Stimulated activated CD8-positive, alpha-beta memory T cell treated with anti-CD3 and anti-CD28 coated beads, Interleukin-12 subunit alpha, Interleukin-12 subunit beta, amount 100 ng/mL, for 24 hours (primary cell): ENCODE measurements around the gene BICC1.

Experiments used
- DNase-seq: peaks from one replicate; pipeline ENCODE4 v3.0.0-alpha.2; 2020; ENCODE audit errors: extremely low read depth

The BICC1 gene

DNA sequence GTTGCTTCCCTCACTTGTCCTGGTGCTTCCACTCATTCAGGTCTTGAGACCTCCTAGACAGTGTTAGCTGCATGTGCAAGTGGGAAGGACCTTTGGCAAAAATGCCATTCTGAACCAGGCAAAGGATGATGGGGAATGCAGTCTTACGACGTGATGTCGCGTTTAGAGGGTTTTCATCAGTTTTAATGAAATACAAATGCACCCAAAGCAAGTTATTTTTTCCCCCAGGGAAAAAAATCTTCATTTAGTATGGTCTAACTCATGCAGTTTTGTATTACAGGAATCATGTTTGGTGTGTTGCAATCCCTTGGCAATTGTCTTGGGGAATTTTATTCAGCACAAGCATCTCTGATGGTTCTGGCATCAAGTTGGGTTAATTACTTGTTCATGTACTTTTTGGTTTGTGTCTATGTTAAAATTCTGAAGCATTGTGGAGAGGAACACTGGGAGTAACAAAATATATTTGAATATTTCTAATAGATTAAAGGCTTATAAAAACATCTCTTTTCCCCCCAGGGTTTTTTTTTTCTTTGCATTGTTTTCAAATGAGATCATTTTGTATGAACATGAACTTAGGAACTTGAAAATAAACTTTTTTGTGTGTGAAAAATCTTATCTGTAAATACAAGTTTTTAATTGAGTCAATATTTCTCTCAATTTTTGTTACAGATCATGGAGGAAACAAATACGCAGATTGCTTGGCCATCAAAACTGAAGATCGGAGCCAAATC is 188.9 kb downstream of the BICC1 start:
- no peak for DNase-seq

DNA sequence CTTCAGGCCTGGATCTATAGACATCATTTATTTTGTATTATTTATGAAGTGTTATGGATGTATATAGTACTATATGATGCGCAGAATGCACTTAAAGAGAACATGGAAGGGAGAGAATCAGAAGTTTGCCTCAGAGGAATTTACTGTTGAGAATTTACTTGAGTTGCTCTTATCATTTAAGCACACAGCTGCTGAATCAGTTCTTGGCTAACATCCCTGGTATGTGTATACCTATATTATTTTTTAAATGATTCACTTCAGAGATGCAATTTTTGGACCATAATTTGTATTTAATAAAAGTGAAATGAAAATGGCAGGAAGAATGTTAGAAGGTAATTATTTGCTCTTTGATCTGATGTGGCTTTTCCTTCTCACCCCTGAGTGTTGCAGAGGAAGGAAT is 191.6 kb downstream of the BICC1 start:
- no peak for DNase-seq

DNA sequence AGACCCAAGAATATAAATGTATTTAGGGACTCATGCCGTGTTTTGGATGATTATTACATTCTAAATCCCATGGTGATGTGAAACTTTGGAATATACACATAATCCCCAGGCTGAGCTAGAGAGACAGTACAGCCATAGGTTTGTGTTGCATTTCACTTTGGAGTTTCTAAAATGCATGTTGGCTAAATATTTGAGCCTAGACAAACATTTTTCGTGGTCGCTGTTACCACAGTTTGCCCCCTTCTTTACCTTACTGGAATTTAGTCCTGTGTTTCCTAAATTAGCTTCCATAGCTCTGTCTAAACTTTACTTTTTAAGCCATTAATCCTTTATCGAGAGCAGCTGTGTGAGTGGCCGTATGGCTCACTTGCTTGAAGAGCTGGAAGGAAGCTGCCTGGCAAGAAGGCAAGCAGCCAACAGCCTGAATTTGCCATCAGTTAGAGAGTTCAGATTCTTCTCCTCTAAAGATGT is 192.0 kb downstream of the BICC1 start:
- DNase-seq = no peak

DNA sequence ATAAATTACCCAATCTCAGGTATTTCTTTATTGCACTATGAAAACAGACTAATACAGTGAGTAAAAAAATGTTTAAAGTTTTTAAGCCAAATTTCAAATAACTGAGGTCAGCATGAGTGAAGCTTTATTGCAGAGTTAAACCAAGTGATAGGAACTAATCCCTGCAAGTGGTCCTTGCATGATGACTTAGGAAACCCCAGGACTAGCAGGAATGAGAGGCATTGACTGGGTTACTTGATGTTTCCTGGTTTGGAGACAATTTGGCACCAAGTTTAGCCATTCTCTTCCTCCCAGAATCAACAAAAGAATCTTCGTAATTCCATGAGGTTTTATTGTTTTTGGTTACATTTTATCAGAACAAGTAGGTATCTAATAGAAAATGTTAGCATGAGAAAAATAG is 194.2 kb downstream of the BICC1 start:
- no peak for DNase-seq

DNA sequence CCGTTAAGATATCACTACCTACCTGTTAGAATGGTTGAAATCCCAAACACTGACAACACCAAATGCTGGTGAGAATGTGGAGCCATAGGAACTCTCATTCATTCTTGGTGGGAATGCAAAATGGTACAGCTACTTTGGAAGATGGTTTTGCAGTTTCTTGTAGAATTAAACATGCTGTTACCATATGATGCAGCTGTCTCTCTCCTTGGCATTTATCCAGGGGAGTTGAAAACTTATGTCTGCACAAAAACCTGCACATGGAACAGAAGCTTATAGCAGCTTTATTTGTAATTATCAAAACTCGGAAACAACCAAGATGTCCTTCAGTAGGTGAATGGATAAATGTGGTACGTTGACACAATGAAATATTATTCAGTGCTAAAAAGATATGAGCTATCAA is 199.5 kb downstream of the BICC1 start:
- no peak for DNase-seq

DNA sequence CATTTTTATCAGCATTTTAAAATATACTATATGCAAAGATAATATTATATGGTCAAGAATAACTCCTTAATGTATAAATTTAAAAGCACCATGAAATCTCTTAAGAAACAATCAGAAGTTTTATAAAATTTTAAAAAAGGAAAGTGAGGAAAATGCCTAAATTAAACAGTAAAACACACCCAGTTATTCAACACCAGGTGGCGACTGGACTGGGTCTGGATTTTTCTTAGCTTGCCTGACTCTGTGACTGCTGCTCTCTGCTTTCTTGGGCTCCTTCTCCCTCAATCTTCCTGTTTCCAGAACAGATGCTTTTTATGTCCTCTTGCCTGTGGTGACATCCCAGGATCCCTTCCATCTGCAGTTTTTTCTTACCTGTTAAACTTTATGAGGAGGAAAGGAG is 200.3 kb downstream of the BICC1 start:
- DNase-seq = no peak

DNA sequence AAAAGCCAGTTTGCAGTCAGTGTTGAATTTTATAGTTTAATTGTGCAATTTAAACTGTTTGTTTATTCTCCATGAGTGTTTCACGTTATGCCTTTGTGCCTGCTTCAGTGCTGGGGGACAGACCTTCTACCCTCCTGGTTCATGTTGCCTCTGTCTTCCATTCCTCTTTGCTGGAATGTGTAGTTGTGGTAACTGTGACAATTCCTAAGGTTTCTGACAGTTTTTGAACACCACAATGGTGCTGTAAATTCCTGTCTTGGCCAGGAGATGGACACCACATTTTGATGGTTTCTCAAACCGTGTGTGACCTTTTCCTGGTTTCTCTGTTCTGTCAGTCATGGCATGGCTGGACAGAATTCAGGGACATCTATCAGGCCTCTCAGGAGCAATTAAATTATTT is 201.7 kb downstream of the BICC1 start:
- DNase-seq = no peak

DNA sequence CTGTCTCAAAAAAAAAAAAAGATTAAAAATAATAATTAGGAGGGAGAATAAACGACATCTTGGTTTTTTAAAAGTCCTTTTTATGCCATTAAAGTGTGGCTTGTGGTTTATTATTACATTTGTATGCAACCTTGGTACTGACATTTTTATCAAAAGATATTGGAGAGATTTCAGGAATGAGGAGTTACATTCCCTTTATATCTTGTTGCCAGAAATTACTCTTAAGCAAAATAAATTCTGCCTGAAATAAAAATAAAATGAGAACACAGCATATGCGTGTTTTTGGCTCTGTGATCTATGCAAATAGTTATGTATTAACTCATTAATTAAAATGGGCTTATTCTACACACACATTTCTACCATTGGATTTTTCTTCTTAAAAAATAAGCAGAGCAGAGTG is 202.4 kb downstream of the BICC1 start:
- no peak for DNase-seq

DNA sequence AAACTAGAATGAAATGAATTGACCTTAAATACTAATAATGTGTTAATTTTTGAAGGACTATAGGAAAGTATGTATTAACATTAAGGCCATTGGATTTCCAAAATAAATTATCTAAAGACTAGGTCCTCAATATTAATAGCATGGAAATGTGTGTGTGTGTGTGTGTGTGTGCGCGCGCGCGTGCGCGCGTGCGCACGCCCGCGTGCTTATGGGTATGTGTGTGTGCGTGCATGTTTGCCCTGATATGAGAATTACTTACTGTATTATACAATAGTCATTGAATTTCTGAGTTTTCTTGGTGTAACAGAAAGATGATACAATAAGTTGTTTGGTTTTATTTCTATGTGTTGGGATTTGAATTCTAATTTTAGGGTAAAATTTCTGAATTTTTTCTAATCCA is 205.9 kb downstream of the BICC1 start:
- DNase-seq = no peak

DNA sequence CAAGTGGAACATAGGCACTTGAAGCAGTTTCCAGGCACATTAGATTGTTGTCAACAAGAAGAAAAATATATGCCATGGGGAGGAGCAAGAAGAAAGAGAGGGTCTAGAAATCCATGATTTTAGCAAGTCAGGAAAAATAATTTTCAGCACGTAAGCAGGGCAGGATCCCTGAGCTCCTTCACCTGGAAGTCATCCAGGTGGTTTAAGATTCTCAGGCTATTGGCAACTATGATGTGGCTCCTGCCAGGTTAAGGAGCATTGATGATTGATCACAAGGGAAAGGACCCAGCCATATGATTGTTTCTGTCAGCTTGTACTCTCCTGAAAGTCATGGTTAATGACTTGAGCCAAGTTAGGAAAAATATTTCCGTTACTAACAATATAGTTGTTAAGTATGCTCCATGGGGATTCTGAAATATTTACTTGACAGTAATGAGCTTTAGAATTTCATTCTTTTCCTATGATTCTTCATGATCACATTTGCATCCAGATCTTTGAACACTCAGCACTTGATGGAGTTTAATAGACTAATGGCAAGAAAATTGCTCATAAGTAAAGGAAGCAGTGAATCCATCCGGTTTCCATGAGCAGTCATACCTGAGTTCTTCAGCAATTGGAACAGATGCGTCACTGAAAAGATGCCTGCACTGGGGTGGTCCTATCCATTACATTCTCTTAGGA is 209.1 kb downstream of the BICC1 start:
- DNase-seq = no peak

DNA sequence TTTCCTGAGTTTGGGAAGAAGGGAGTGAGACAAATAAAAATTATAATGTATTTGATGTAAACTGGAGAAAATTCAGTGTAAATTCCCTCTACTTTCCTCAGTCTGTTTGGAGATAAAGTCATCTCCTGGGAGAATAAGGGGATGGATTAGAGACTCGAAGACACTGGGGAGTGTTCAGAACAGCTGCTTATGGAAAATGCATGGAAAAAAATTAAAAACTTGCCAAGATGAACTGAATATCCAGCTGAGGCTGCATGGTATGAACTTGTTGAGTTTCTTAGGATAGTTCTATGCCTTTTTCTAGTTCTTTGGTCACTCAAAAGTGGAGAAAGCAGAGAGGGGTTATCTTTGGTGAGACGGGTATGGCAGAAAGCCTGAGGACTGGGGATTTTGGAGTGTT is 210.5 kb downstream of the BICC1 start:
- no peak for DNase-seq

DNA sequence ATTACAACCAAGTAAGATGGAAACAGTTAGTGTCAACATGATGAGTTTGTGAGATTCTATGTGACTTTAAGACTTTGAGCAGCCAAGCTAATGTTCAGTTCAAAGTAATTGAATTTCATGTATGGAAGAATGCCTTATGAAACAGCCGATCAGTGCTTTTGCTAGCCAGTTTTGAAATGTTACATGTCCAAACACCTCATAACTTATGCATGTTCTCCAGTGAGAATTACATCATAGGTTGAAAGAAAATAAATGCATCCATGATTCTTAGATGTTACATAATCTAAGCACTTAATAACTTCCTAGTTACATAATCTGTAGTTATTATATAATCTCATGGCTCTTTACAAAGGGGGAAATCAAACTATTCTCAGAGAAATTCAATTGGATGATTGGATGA is 211.3 kb downstream of the BICC1 start:
- DNase-seq = no peak

DNA sequence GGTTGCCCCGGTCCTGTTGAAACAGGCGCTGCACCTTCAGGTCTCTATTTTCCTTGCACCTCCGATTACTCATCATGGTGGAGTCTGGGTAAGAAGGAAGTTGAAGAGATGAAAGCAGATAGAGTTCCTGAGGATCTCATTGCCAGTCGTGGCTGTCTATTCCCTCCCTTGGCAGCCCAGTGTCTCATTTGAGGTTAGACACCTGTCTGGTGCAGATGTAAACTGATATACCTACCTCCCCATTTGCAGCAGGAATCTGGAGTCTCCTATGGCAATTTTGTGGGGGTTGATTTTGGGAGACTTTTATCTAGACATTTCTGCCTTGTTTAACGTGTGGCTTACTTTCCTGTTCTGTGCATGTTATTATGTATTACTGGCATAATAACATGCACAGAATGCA is 212.1 kb downstream of the BICC1 start:
- DNase-seq = no peak

DNA sequence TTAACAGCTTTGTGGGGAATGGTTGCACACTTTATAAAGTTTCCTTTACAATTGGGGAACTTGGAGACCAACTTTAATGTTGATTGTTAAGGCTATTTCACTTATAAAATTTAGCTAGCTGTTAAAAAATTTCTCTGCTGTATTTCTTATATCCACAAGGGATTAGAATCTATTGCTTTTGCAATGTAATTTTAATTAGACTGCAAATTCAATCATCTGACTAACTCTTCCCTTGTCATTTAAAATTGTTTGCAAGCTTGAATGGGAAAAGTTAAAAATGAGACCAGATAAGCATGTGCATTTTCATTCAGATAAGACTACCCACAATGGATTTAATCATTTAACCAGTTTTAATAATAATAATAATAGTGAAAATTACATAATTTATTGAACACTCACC is 213.2 kb downstream of the BICC1 start:
- no peak for DNase-seq

DNA sequence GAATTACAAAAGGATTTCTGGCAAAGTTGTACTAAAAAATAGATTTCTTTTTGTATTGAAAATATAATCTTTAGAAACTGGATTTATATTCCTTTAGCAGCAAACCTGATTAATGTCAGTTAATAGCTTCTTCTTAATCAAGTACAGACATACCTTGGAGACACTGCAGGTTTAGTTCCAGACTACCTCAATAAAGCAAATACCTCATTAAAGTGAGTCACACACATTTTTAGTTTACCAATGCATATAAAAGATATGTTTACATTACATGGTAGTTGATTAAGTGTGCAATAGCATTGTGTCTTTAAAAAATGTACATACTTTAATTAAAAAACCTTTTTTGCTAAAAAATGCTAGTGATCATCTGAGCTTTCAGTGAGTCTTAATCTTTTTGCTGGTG is 215.0 kb downstream of the BICC1 start:
- no peak for DNase-seq

DNA sequence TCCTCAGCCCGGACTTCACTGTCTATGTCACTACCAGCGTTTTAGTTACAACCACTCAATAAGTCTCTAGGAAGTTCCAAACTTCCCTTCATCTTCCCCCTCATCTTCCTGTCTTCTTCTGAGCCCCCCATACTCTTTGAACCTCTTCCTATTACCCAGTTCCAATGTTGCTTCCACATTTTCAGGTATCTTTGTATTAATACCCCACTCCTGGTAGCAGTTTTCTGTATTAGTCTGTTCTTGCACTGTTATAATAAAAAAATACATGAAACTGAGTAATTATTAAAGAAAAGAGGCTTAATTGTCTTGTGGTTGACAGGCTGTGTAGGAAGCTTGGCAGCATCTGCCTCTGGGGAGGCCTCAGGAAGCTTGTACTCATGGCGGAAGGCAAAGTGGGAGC is 218.6 kb downstream of the BICC1 start:
- no peak for DNase-seq

DNA sequence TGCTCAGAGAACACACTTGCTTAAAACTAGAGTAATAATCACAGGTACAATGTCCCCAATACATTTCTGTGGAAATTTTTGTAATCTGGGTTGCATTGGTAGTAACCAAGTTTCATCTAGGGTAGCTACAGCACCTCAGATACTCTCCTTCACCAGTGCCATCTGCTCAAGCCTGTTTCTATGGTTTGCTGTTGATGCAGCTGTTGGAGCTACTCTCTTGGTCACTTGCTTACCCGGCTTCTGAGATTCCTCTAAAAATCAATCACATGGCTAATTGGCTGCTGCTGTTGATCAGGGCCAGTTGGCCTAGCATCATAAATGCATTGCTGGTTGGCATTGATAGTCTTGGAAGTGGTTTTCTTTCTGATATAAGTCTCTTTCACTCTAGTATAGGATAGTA is 220.8 kb downstream of the BICC1 start:
- DNase-seq = no peak

DNA sequence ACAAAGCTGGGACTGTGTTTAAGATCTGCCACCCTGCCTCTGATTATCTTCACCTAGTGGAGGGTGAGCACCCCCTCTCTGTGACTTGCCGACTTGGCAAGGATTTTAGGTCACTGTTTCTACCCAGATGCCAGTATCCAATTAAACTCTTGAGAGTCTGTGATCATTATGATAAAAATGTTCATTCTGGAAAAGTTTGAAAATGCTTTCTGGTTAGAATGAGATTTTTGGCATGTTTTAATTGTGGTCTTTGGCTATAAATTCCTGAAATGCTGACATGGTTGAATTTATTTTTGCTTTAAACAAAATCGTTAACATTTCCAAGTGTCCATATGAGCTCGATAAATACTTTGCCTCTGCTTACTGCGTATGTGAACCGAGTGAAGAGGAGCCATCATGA is 221.4 kb downstream of the BICC1 start:
- DNase-seq = no peak

DNA sequence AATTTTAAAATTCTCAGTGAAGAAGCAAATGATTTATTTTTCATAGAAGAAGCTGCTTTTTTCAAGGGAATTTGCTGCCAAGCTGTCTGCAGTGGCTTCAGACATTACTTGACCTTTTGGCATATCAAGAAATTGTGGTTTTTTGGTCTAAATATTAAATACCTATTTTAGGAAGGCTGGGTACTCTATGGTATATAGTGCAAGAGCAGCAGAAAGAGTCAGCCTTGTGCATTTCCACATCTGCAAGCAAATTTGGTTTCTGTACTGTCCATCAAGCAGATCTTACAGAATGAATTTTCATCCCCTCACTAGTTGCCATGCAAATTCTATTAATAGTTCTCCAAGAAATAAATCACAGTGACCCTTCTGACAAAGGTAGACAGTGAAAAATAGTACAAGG is 222.0 kb downstream of the BICC1 start:
- no peak for DNase-seq

DNA sequence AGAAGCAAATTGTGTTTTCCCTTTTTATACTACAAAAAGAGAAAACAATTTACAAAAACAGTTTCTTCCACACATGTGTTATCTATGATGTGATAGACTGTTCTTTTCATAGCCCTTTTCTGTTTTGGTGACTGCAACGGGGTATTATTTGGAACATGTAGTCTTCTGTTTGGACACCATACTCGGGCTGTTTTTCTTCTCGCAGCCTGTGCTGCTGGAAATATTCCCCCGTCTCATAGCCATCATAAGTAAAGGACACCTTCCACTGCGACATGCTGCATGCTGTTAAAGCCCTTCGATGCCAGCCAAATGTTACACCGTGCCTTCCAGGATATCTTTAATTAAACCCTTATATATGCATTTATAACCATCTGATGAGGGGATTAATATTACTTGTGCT is 222.4 kb downstream of the BICC1 start:
- no peak for DNase-seq

DNA sequence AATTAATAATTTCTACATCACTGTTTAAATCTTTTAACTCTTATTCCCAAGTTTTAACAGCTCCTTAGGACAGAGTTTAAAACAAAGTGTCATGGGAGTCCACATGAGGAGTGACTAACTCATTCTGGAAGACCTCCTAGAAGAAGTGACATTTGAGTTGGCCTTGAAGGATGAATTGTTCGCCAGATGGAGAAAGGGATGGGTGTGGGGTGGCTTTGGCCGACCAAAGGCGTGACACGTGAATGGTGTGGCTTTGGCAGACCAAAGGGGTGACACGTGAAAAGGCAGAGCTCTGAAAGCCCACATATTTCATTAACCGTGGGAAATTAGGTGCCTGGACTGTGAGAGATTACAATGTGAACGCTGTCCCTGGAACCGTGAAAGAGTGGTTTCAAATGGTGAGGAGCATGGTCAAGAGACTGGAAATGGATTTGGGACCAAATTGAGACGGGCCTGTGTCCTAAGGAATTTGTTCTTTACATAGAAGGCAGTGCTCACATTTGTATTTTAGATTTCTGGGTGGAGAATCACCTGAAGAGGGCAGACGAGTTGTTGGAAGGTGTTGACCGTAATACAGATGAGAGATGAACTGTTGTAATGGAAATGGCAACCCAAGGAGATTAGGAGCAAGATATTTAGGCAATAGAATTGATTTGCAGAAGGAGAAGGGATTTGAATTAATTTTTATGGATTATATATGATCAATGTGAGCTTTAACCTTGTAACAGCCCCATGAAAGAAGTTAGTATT is 228.1 kb downstream of the BICC1 start:
- DNase-seq = no peak

DNA sequence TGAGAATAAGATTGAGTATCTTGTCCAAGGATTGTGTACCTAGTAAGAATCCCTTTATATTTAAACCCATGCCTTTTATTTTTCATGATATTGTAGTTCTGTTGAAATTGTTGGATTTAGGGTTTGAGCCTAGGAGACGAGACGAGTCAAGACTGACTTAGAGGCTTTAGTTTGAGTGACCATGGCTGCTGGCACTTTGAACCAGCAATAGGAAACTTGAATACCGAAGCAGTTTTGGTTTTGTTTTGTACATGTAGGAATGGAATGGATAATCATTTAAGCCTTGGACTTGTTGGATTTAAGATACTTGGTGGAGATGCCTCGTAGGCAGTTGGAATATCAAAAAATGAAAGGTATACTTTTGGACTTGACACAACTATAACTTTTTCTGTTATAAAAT is 229.0 kb downstream of the BICC1 start:
- DNase-seq = no peak

DNA sequence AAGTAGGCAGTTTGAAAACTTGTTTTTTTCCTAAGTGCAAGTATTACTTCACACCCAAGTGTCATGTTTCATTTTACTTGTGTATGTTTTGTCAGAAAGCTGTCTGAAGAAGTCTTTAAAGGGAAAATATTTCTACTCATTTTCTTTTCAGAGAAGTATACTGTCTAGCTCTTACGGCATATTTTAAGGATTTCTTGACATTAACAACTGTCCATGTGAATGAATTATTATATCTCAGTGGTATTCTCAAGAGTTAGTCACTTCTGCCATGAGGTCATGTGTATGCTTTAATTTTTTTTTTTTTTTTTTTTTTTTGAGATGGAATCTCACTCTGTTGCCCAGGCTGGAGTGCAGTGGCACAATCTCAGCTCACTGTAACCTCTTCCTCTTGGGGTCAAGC is 229.5 kb downstream of the BICC1 start:
- no peak for DNase-seq
